Karpas-422 (cell line): ENCODE results near the gene GPR158. TPM values are rescaled to one million over a fixed set of nuclear protein-coding genes. Genes with fewer than 3 reads are reported as not detected.

ENCODE experiments used
- DNase-seq: peaks from one replicate; pipeline ENCODE4 v3.0.0-alpha.2; 2015
- H2AFZ ChIP-seq: fragments of 200-600 bp; sonication (generic); 2 replicates; pipeline ENCODE4 v1.6.1; 2014; ENCODE audit warnings: antibody characterized with exemption, low read length, mixed read lengths
- H3K27ac ChIP-seq: fragments of 200-600 bp; sonication (generic); 2 replicates; pipeline ENCODE4 v1.5.1; 2014; ENCODE audit warnings: mild to moderate bottlenecking, low read length, moderate library complexity
- H3K27me3 ChIP-seq: fragments of 200-600 bp; sonication (generic); 2 replicates; pipeline ENCODE4 v1.6.1; 2014; ENCODE audit warnings: low read length, mixed read lengths
- H3K36me3 ChIP-seq: fragments of 200-600 bp; sonication (generic); 2 replicates; pipeline ENCODE4 v1.6.1; 2014; ENCODE audit warnings: low read length, mixed read lengths; ENCODE audit not compliant: insufficient read depth
- H3K4me1 ChIP-seq: fragments of 200-600 bp; sonication (generic); 2 replicates; pipeline ENCODE4 v1.6.1; 2014; ENCODE audit warnings: mild to moderate bottlenecking, low read length, mixed read lengths
- H3K4me2 ChIP-seq: fragments of 200-600 bp; sonication (generic); 2 replicates; pipeline ENCODE4 v1.6.1; 2014; ENCODE audit warnings: low read length, low read depth, mild to moderate bottlenecking; ENCODE audit not compliant: poor library complexity, severe bottlenecking
- H3K4me3 ChIP-seq: fragments of 200-600 bp; sonication (generic); 2 replicates; pipeline ENCODE4 v1.5.1; 2014; ENCODE audit warnings: mild to moderate bottlenecking, antibody characterized with exemption, low read length, mixed read lengths
- H3K79me2 ChIP-seq: fragments of 200-600 bp; sonication (generic); 2 replicates; pipeline ENCODE4 v1.6.1; 2014; ENCODE audit warnings: mild to moderate bottlenecking, low read length, mixed read lengths
- H3K9ac ChIP-seq: fragments of 200-600 bp; sonication (generic); 2 replicates; pipeline ENCODE4 v1.6.0; 2014; ENCODE audit warnings: low read length
- H3K9me2 ChIP-seq: fragments of 200-600 bp; sonication (generic), shearing (Covaris generic); replicated peaks from 2 replicates; pipeline ENCODE4 v1.6.0; 2014; ENCODE audit warnings: mild to moderate bottlenecking, low read length, moderate library complexity; ENCODE audit not compliant: insufficient read depth
- H3K9me3 ChIP-seq: fragments of 300-700, 200-600 bp; sonication (generic); 2 replicates; pipeline ENCODE4 v1.6.1; 2014; ENCODE audit warnings: low read length, mixed read lengths
- H4K20me1 ChIP-seq: fragments of 200-600 bp; sonication (generic); 2 replicates; pipeline ENCODE4 v1.6.1; 2014; ENCODE audit warnings: mild to moderate bottlenecking, antibody characterized with exemption, low read length, low read depth; ENCODE audit not compliant: insufficient read depth
- total RNA-seq: library from RNA; depleted of rRNA; stranded (reverse); fragments of >200 nt; shearing (Covaris generic); gene quantifications from 2 replicates; pipeline ENCODE4 v1.2.3, GENCODE V29; 2014; ENCODE audit warnings: low replicate concordance

Gene GPR158
- total RNA-seq, 1 experiment from 2014 or later = not detected

GRCh38 chr10:25334445-25334844 is 159.6 kb downstream of the GPR158 start:
- no peak overlapping the region for H2AFZ ChIP-seq
- no peak overlapping the region for H3K9ac ChIP-seq
- H3K4me1 ChIP-seq = no peaks in the 10 kb centered on the region
- no peaks in the 10 kb centered on the region for H3K79me2 ChIP-seq
- no peak for DNase-seq
- H4K20me1 ChIP-seq = no peaks in the 10 kb centered on the region
- H3K9me2 ChIP-seq = no peaks in the 10 kb centered on the region
- H3K4me2 ChIP-seq = no peak overlapping the region
- H3K27ac ChIP-seq = no peak overlapping the region
- peaks cover 30% of the 10 kb centered on the region for H3K9me3 ChIP-seq
- no peaks in the 10 kb centered on the region for H3K36me3 ChIP-seq
- no peaks in the 10 kb centered on the region for H3K27me3 ChIP-seq
- no peak overlapping the region for H3K4me3 ChIP-seq

- Histone ChIP-seq H3K27me3 (no peaks in the 10 kb centered on the region), H3K4me1 (no peaks in the 10 kb centered on the region), H3K4me3 (no peak overlapping the region), H3K9me3 (peaks cover 33% of the 10 kb centered on the region), H4K20me1 (no peaks in the 10 kb centered on the region), H3K4me2 (no peak overlapping the region), H3K27ac (no peak overlapping the region), H3K9ac (no peak overlapping the region), H3K9me2 (no peaks in the 10 kb centered on the region), H2AFZ (no peak overlapping the region), H3K79me2 (no peaks in the 10 kb centered on the region), H3K36me3 (no peaks in the 10 kb centered on the region)
- DNase-seq = no peak
These were observed 161.5 kb downstream of the GPR158 start for GRCh38 chr10:25336330-25336729.

- Histone ChIP-seq H3K4me2 (no peak overlapping the region), H3K36me3 (no peaks in the 10 kb centered on the region), H3K27ac (no peak overlapping the region), H3K4me3 (no peak overlapping the region), H3K4me1 (no peaks in the 10 kb centered on the region), H3K79me2 (no peaks in the 10 kb centered on the region), H3K9ac (no peak overlapping the region), H3K9me3 (peaks cover 32% of the 10 kb centered on the region), H3K27me3 (no peaks in the 10 kb centered on the region), H4K20me1 (no peaks in the 10 kb centered on the region), H2AFZ (no peak overlapping the region), H3K9me2 (no peaks in the 10 kb centered on the region)
- DNase-seq = no peak
These were observed 163.5 kb downstream of the GPR158 start for GRCh38 chr10:25338271-25338670.

- no peak overlapping the region for H2AFZ ChIP-seq
- H3K27me3 ChIP-seq = no peaks in the 10 kb centered on the region
These were observed 165.2 kb downstream of the GPR158 start for GRCh38 chr10:25339966-25340365.

GRCh38 chr10:25349520-25349919 is 174.7 kb downstream of the GPR158 start:
- no peaks in the 10 kb centered on the region for H3K9me2 ChIP-seq
- no peak overlapping the region for H3K4me3 ChIP-seq
- no peak for DNase-seq

More at GRCh38 chr10:25339966-25340365, 165.2 kb downstream of the GPR158 start:
- H3K79me2 ChIP-seq = no peaks in the 10 kb centered on the region
- H3K9ac ChIP-seq = no peak overlapping the region
- H3K9me3 ChIP-seq = peaks cover 32% of the 10 kb centered on the region
- H3K9me2 ChIP-seq = no peaks in the 10 kb centered on the region
- H3K36me3 ChIP-seq = no peaks in the 10 kb centered on the region
- H3K4me1 ChIP-seq = no peaks in the 10 kb centered on the region
- H3K4me3 ChIP-seq = no peak overlapping the region
- H3K4me2 ChIP-seq = no peak overlapping the region
- DNase-seq = no peak
- H3K27ac ChIP-seq = no peak overlapping the region
- H4K20me1 ChIP-seq = no peaks in the 10 kb centered on the region

GRCh38 chr10:25356609-25357008 is 181.8 kb downstream of the GPR158 start:
- Histone ChIP-seq H3K9ac (no peak overlapping the region), H3K4me3 (no peak overlapping the region), H4K20me1 (no peaks in the 10 kb centered on the region), H3K4me2 (no peak overlapping the region), H3K79me2 (no peaks in the 10 kb centered on the region), H3K9me2 (no peaks in the 10 kb centered on the region), H2AFZ (no peak overlapping the region), H3K36me3 (no peaks in the 10 kb centered on the region), H3K27ac (no peak overlapping the region), H3K27me3 (no peaks in the 10 kb centered on the region), H3K4me1 (no peaks in the 10 kb centered on the region), H3K9me3 (peaks cover 25% of the 10 kb centered on the region)
- no peak for DNase-seq

More at GRCh38 chr10:25349520-25349919, 174.7 kb downstream of the GPR158 start:
- no peak overlapping the region for H2AFZ ChIP-seq
- H3K36me3 ChIP-seq = no peaks in the 10 kb centered on the region
- H3K4me1 ChIP-seq = no peaks in the 10 kb centered on the region
- H3K27ac ChIP-seq = no peak overlapping the region
- H3K79me2 ChIP-seq = no peaks in the 10 kb centered on the region
- H3K9ac ChIP-seq = no peak overlapping the region
- H3K27me3 ChIP-seq = no peaks in the 10 kb centered on the region
- H4K20me1 ChIP-seq = no peaks in the 10 kb centered on the region
- H3K4me2 ChIP-seq = no peak overlapping the region
- peaks cover 29% of the 10 kb centered on the region for H3K9me3 ChIP-seq

- Histone ChIP-seq H3K9me2 (no peaks in the 10 kb centered on the region), H3K9ac (no peak overlapping the region), H3K79me2 (no peaks in the 10 kb centered on the region), H3K9me3 (peaks cover 31% of the 10 kb centered on the region), H3K27me3 (no peaks in the 10 kb centered on the region), H3K27ac (no peak overlapping the region), H3K4me2 (no peak overlapping the region), H4K20me1 (no peaks in the 10 kb centered on the region), H2AFZ (no peak overlapping the region), H3K4me3 (no peak overlapping the region), H3K4me1 (no peaks in the 10 kb centered on the region), H3K36me3 (no peaks in the 10 kb centered on the region)
- no peak for DNase-seq
These were observed 182.5 kb downstream of the GPR158 start for GRCh38 chr10:25357269-25357668.

GRCh38 chr10:25382029-25382810 is 207.4 kb downstream of the GPR158 start:
- H3K27ac ChIP-seq = no peak overlapping the region
- no peaks in the 10 kb centered on the region for H3K9me2 ChIP-seq
- H3K27me3 ChIP-seq = no peaks in the 10 kb centered on the region
- no peaks in the 10 kb centered on the region for H3K36me3 ChIP-seq
- no peak for DNase-seq
- no peak overlapping the region for H3K9ac ChIP-seq
- no peaks in the 10 kb centered on the region for H3K79me2 ChIP-seq
- no peaks in the 10 kb centered on the region for H4K20me1 ChIP-seq
- no peak overlapping the region for H3K4me2 ChIP-seq
- no peak overlapping the region for H2AFZ ChIP-seq
- peaks cover 37% of the 10 kb centered on the region for H3K9me3 ChIP-seq
- no peak overlapping the region for H3K4me3 ChIP-seq
- H3K4me1 ChIP-seq = no peaks in the 10 kb centered on the region
